Suppressor macrophage treated with lipopolysaccharide for 1 hour (primary cell): ENCODE results near the gene NEDD4.
"Not testable (repeated sequence)": the region's sequence is repeated elsewhere in the genome, so short reads cannot be mapped to it uniquely, and the experiment has no call there.

Experiments used
- DNase-seq, 3 donors: peaks; one replicate each; pipeline ENCODE4 v3.0.0-alpha.2; 2020 to 2022

Gene NEDD4

GRCh38 chr15:55879181-55879580 lies 114.2 kb downstream of the NEDD4 start:
- DNase-seq: no peak

- no peak for DNase-seq
These were observed 120.2 kb downstream of the NEDD4 start for GRCh38 chr15:55873024-55873720.

- DNase-seq: no peak
These were observed 120.9 kb downstream of the NEDD4 start for GRCh38 chr15:55872471-55872870.

- no peak for DNase-seq
These were observed 123.8 kb downstream of the NEDD4 start for GRCh38 chr15:55869660-55870059.

GRCh38 chr15:55868707-55869106 lies 124.7 kb downstream of the NEDD4 start:
- DNase-seq: no peak

GRCh38 chr15:55868291-55868690 lies 125.1 kb downstream of the NEDD4 start:
- DNase-seq: not testable (repeated sequence)

- DNase-seq: no peak
These were observed 129.5 kb downstream of the NEDD4 start for GRCh38 chr15:55863911-55864310.

- no peak for DNase-seq
These were observed 132.3 kb downstream of the NEDD4 start for GRCh38 chr15:55861115-55861514.

GRCh38 chr15:55860468-55860867 lies 132.9 kb downstream of the NEDD4 start:
- no peak for DNase-seq

- DNase-seq: no peak
These were observed 133.7 kb downstream of the NEDD4 start for GRCh38 chr15:55859681-55860080.

GRCh38 chr15:55858661-55859060 lies 134.8 kb downstream of the NEDD4 start:
- no peak for DNase-seq

- no peak for DNase-seq
These were observed 136.8 kb downstream of the NEDD4 start for GRCh38 chr15:55856506-55857164.

GRCh38 chr15:55853134-55853533 lies 140.3 kb downstream of the NEDD4 start:
- DNase-seq: no peak

- DNase-seq: peak; percentile 75 to 83 (median 78)
These were observed 147.2 kb downstream of the NEDD4 start for GRCh38 chr15:55846116-55846707.

GRCh38 chr15:55842897-55843296 lies 150.5 kb downstream of the NEDD4 start:
- DNase-seq: not testable (repeated sequence)

- DNase-seq: no peak
These were observed 157.5 kb downstream of the NEDD4 start for GRCh38 chr15:55835866-55836265.

GRCh38 chr15:55834331-55834730 lies 159.1 kb downstream of the NEDD4 start:
- DNase-seq: no peak

GRCh38 chr15:55829826-55830225 lies 163.6 kb downstream of the NEDD4 start:
- DNase-seq: peak; percentile 15 to 53 (median 44)

- no peak for DNase-seq
These were observed 165.5 kb downstream of the NEDD4 start for GRCh38 chr15:55827955-55828354.

GRCh38 chr15:55827204-55827603 lies 166.2 kb downstream of the NEDD4 start:
- no peak for DNase-seq

GRCh38 chr15:55824857-55825613 lies 168.4 kb downstream of the NEDD4 start:
- DNase-seq: no peak

- no peak for DNase-seq
These were observed 169.6 kb downstream of the NEDD4 start for GRCh38 chr15:55823699-55824340.

GRCh38 chr15:55823191-55823670 lies 170.2 kb downstream of the NEDD4 start:
- no peak for DNase-seq
